ENCODE data around the gene CPT1A. TPM values are rescaled to one million over a fixed set of nuclear protein-coding genes. Genes with fewer than 3 reads are reported as not detected.

The CPT1A gene
- total and polyA plus RNA-seq, 9 donors: 9.2 to 15.4 (median 11.9) TPM

Other genes starting within 250 kb of the CPT1A start
- 0.40 TPM for gene GAL, start 157.4 kb downstream of the CPT1A start, total RNA-seq
- 1 to 10 TPM in 2 of 8 donors, under 1 TPM in 6; 0.38 to 1.4 (median 0.55) TPM for gene GAL, start 157.4 kb downstream of the CPT1A start, polyA plus RNA-seq (ENCODE audit: insufficient read depth in 1 of 8, insufficient read length in 8 of 8, low replicate concordance in 1 of 8)
- gene TESMIN, start 90.4 kb downstream of the CPT1A start, total RNA-seq: 0.09 TPM
- gene TESMIN, start 90.4 kb downstream of the CPT1A start, polyA plus RNA-seq (ENCODE audit: insufficient read depth in 1 of 8, insufficient read length in 8 of 8, low replicate concordance in 1 of 8): under 1 TPM; 0.20 to 0.71 (median 0.45) TPM
- 74.8 TPM for gene MRPL21, start 61.9 kb upstream of the CPT1A start, total RNA-seq
- 10 to 100 TPM; 41.0 to 57.2 (median 49.0) TPM for gene MRPL21, start 61.9 kb upstream of the CPT1A start, polyA plus RNA-seq (ENCODE audit: insufficient read depth in 1 of 8, insufficient read length in 8 of 8, low replicate concordance in 1 of 8)
- gene IGHMBP2, start 62.0 kb upstream of the CPT1A start, total RNA-seq: 7.6 TPM
- gene IGHMBP2, start 62.0 kb upstream of the CPT1A start, polyA plus RNA-seq (ENCODE audit: insufficient read depth in 1 of 8, insufficient read length in 8 of 8, low replicate concordance in 1 of 8): 10 to 100 TPM; 10.1 to 13.2 (median 12.1) TPM
- not detected for gene MRGPRD, start 139.1 kb upstream of the CPT1A start, total RNA-seq
- gene MRGPRD, start 139.1 kb upstream of the CPT1A start, polyA plus RNA-seq (ENCODE audit: insufficient read depth in 1 of 8, insufficient read length in 8 of 8, low replicate concordance in 1 of 8): under 1 TPM in 3 of 8 donors, not detected in 5; 0.25 to 0.60 (median 0.27) TPM
- 10.2 TPM for gene MRGPRF, start 171.3 kb upstream of the CPT1A start, total RNA-seq
- gene MRGPRF, start 171.3 kb upstream of the CPT1A start, polyA plus RNA-seq (ENCODE audit: insufficient read depth in 1 of 8, insufficient read length in 8 of 8, low replicate concordance in 1 of 8): 10 to 100 TPM; 17.1 to 27.2 (median 20.2) TPM
- gene TPCN2, start 207.0 kb upstream of the CPT1A start, total RNA-seq: 6.8 TPM
- 1 to 10 TPM; 6.4 to 9.9 (median 8.1) TPM for gene TPCN2, start 207.0 kb upstream of the CPT1A start, polyA plus RNA-seq (ENCODE audit: insufficient read depth in 1 of 8, insufficient read length in 8 of 8, low replicate concordance in 1 of 8)